ENCODE results near the gene MIPEP.
"Not testable (repeated sequence)": the region's sequence is repeated elsewhere in the genome, so short reads cannot be mapped to it uniquely, and the experiment has no call there.

Gene MIPEP

GRCh38 chr13:23749288-23749873, 139.8 kb downstream of the MIPEP start:
- DNase-seq (ENCODE audit: low read depth, low spot score), result no peak

GRCh38 chr13:23748109-23748990, 140.8 kb downstream of the MIPEP start:
- no peak for DNase-seq (ENCODE audit: low read depth, low spot score)

- DNase-seq (ENCODE audit: low read depth, low spot score), result not testable (repeated sequence)
Measured at GRCh38 chr13:23746141-23746540, 143.1 kb downstream of the MIPEP start.

- DNase-seq (ENCODE audit: low read depth, low spot score), result no peak
Measured at GRCh38 chr13:23744315-23744714, 144.9 kb downstream of the MIPEP start.

DNA sequence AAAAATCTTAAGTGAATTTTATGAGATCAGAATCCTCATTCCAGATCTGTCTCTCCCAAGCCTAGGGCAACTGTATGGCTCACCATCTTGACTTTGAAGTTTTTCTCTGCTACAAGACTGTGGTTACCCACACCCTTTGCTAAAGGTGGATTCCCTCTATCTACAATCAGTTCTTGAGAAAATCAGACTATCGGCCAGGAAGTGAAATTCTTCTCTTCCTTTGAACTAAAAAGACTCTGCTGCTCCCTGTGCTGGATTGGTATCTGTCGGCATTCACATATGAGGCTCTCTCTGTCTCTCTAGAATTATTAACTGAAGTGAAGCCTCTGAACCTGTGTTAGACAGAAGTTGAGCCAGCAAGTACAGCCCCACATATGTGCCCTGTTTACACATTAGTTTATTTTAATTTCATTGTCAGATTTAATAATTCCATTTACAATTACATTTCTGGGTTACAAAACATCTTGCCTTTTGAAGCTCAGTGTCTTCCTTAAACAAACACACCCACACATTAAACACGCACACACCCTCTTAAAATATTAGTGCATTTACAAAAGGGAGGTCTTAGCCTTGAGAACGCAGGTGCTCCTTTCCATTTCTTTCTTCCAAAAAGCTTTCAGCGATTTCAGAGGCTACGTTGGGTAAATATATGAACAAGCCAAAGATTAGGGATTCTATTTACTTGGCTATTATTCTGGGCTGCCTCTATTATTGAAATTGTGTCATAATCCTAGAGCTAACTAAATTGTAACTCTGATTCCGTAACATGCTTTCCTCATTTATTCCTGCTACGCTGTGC, 145.7 kb downstream of the MIPEP start:
- no peak for DNase-seq (ENCODE audit: low read depth, low spot score)

GRCh38 chr13:23741879-23742510, 147.2 kb downstream of the MIPEP start:
- DNase-seq (ENCODE audit: low read depth, low spot score), result no peak

DNA sequence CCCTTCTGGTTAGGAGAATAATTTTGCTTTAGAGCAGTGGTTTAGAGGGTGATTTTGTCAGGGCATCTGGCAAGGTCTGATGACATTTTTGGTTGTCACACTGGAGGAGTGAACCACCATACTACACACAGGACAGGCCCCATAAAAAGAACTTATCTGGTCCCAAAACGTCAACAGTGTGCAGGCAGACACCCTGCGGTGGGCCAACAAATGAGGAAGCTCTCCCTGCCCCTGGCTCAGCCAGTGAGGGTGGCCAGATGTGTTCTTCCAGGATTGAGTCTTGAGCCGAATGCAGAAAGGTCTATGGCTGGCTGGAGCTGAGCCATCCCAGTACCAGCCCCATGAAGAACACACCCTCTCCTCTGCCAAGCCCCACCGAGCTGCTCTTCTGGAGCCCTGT, 149.2 kb downstream of the MIPEP start:
- DNase-seq (ENCODE audit: low read depth, low spot score), result no peak

DNA sequence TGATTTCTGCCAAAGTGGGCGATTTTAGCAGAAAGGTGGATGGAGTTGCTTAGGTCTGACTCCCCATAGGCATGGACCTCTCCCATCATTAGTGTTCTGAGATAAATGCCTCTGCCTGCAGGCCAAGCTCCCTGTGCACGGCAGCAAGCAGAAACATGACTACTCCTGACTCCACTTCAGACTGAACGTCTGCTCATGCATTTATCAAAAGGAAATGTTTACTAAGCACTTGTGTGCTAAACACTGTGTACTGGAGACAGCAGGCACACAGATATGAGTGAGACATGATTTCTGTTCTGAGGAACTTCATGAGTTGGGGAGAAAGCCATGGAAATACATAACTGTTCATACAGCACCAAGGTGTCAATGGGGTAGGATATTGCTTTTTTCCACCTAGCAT, 149.6 kb downstream of the MIPEP start:
- DNase-seq (ENCODE audit: low read depth, low spot score), result no peak

GRCh38 chr13:23736541-23736940, 152.7 kb downstream of the MIPEP start:
- no peak for DNase-seq (ENCODE audit: low read depth, low spot score)

GRCh38 chr13:23735329-23735728, 153.9 kb downstream of the MIPEP start:
- no peak for DNase-seq (ENCODE audit: low read depth, low spot score)

DNA sequence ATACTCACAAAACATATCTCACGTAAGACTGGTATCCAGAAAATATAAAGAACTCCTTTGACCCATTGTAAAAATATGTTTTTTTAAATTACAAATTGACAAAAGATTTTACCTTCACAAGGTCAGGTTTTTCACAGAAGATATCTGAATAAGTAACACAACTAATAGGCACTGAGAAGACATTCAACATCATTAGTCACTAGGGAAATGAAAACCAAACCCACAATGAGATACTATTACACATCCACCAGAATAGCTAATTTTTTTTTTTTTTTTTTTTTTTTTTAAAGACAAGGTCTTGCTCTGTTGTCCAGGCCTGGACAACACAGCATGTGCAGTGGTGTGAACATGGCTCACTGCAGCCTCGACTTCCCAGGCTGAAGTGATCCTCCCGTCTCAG, 157.5 kb downstream of the MIPEP start:
- DNase-seq (ENCODE audit: low read depth, low spot score), result no peak

GRCh38 chr13:23730251-23730650, 158.9 kb downstream of the MIPEP start:
- no peak for DNase-seq (ENCODE audit: low read depth, low spot score)

DNA sequence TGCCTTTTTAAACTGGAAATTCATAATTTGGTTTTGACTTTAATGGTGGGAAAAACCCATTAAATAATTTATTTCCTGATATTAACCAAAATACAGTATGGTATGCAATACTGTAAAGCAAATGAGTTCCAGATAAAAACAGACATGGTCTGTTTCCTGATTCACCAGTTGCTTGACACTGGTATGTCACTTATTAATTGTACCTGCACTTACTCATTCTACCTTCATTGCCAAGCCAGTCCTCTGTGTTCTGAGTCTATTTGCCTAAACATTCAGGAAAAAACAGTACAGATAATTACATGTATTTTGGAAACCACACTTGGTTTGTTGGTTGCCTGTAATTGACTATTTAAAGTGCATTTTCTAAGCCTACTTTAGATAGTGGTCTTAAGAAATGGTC, 159.7 kb downstream of the MIPEP start:
- no peak for DNase-seq (ENCODE audit: low read depth, low spot score)

GRCh38 chr13:23728807-23729206, 160.4 kb downstream of the MIPEP start:
- no peak for DNase-seq (ENCODE audit: low read depth, low spot score)

DNA sequence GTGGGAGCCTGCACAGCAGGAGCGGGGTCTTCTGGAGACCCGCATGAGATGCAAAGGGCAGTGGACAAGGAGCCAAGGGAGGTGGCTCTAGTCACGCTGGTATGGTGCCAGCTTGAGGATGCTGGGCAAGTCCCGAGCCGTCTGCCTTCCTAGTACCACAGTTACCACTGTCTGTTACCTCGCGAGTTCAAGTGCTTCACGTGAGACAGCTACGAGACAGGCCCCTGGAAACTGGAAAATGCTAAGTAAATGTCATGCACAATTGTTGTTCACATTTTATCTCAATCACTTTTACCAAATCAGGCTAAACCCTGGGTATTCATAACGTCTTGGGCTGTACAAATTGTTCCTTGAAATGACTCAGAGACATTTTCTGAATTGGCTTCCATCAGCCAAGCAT, 163.3 kb downstream of the MIPEP start:
- no peak for DNase-seq (ENCODE audit: low read depth, low spot score)

DNA sequence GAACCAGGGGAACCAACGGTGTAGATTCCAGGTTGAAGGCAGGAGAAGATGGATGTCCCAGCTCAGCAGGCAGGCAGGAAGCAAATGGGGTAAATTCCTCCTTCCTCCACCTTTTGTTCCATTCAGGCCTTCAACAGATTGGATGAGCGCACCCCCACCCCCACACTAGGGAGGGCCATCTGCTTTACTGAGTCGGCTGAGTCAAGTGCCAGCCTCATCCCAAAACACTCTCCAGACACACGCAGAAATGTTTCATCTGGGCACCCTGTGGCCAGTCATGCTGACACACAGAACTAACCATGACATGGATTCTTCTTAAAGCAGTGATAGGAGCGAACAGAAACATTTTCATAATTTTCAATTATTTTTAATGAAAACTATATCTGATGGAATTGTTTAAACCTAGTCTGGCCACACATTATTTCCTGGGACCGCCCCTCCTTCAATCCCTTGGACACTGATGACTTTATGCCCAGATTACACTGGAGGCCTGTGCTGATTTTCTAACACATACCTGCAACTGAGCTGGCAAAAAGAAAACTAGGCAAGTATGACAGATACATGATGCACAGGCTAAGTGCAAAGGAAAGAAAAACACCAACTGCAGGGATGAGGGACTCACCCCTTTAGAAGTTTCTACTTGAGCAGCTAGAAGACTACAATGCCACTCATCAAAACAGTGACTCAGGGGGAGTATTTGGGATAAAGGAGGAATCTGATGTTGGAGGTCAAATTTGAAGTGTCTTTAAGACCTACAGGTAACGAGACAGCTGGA, 164.8 kb downstream of the MIPEP start:
- DNase-seq (ENCODE audit: low read depth, low spot score), result no peak

GRCh38 chr13:23723471-23723870, 165.7 kb downstream of the MIPEP start:
- DNase-seq (ENCODE audit: low read depth, low spot score), result no peak

- no peak for DNase-seq (ENCODE audit: low read depth, low spot score)
Measured at GRCh38 chr13:23722726-23723453, 166.3 kb downstream of the MIPEP start.

DNA sequence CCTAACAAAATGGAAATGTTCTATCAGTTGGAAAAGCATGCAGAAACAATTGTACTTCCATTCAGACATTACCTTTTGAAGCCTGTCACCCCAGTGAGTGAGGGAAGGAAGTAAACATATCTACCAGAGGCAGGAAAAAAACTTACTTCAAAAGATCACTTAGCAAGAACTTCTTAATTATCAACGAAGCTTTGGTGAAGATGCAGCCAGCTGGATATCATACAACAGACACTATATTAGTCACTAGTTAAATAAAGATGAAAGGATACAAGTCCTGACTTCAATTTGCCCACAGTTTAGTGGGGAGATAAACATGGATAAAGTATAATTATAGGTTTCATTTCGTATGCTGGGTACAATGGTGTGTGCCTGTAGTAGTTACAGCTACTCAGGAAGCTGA, 170.2 kb downstream of the MIPEP start:
- no peak for DNase-seq (ENCODE audit: low read depth, low spot score)

DNA sequence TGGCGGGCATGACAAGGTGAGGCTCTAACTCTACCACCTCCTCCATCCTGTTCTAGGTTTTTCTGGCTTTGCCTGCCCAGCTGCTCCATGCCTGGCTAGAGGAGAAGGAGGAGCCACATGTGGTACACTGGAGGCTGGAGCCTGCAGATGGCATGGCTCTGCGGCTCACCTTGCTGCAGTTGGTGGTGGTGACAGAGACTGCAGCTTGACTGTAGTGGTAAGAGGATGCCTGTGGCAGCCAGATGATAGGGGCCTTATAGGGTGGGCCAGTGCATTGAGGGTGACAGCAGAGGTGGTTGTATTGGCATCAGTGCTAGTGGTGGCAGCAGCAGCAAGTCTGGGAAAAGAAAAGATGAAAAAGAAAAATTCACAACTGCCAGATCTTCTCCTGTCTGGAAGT, 172.8 kb downstream of the MIPEP start:
- DNase-seq (ENCODE audit: low read depth, low spot score), result no peak

Data from activated naive CD8-positive, alpha-beta T cell treated with anti-CD3 and anti-CD28 coated beads, Interleukin-2, amount 50 U/mL, for 16 hours (primary cell).